A549 (cell line): Measurements from ENCODE around the gene HSD17B3. TPM values are rescaled to one million over a fixed set of nuclear protein-coding genes. Genes with fewer than 3 reads are reported as not detected.

Experiments
- ATAC-seq, 2 experiments: fragments of 200-7000 bp in 1 of 2; fragments of >200 bp in 1 of 2; cut with Nextera tagmentation in 1 of 2; cut with Tn5 transposase in 1 of 2; 3 replicates each; pipeline versions ENCODE4 v1.8.0 to v1.9.1; 2018 to 2020; ENCODE audit warnings: mild to moderate bottlenecking in 1 of 2, moderate library complexity in 1 of 2
- CTCF ChIA-PET: fragments of 300-600 bp; sonication (Branson Sonifier 250); formaldehyde crosslinking; extraction: SDS; loops from one replicate; lab custom pipeline; 2021; ENCODE audit warnings: antibody characterized with exemption, inconsistent platforms; lab: Yijun Ruan, JAX
- POLR2A ChIA-PET: fragments of 350-600 bp; formaldehyde crosslinking; extraction: SDS; loops from one replicate; lab custom pipeline; 2021; ENCODE audit warnings: antibody characterized with exemption, inconsistent platforms; lab: Yijun Ruan, JAX
- DNase-seq, 2 experiments: peaks; one replicate each; pipeline versions ENCODE4 v3.0.0 to v3.0.0-alpha.2; 2011 to 2016; ENCODE audit warnings: low read depth in 1 of 2, low spot score in 1 of 2
- FAIRE-seq: peaks from 2 replicates; lab custom pipeline; 2011; peaks lifted over from hg19 to GRCh38; lab: Jason Lieb, UNC
- H3K27ac ChIP-seq, 2 experiments: fragments of >200 bp; sonication (Bioruptor Twin); formaldehyde crosslinking; 3 replicates each; pipeline ENCODE4 v1.5.1; 2016 to 2017
- H3K4me1 ChIP-seq: fragments of >200 bp; sonication (Bioruptor Twin); formaldehyde crosslinking; 3 replicates; pipeline ENCODE4 v1.6.1; 2016
- H3K4me2 ChIP-seq: fragments of >200 bp; sonication (Bioruptor Twin); formaldehyde crosslinking; 3 replicates; pipeline ENCODE4 v1.6.1; 2016
- H3K4me3 ChIP-seq: fragments of >200 bp; sonication (Bioruptor Twin); formaldehyde crosslinking; 3 replicates; pipeline ENCODE4 v1.5.1; 2016
- H3K9me3 ChIP-seq: fragments of >200 bp; sonication (Bioruptor Twin); formaldehyde crosslinking; 3 replicates; pipeline ENCODE4 v1.6.1; 2016
- BCL3 ChIP-seq: fragments of >200 bp; sonication (Bioruptor Twin); formaldehyde crosslinking; IDR thresholded peaks from 3 replicates; pipeline ENCODE4 v1.6.1; 2016
- CTCF ChIP-seq: fragments of >200 bp; sonication (Bioruptor Twin); formaldehyde crosslinking; IDR thresholded peaks from 3 replicates; pipeline ENCODE4 v1.5.1; 2016
- E2F6 ChIP-seq: IDR thresholded peaks from 2 replicates; pipeline ENCODE4 v1.6.1; 2012; ENCODE audit warnings: low read depth, borderline replicate concordance
- EHF ChIP-seq: fragments of 250-450 bp; sonication (Bioruptor Pico); IDR thresholded peaks from 2 replicates; pipeline ENCODE4 v1.5.0; 2020; ENCODE audit warnings: mild to moderate bottlenecking
- EHMT2 ChIP-seq: fragments of 200-600 bp; sonication (generic); IDR thresholded peaks from 2 replicates; pipeline ENCODE4 v1.6.1; 2016; ENCODE audit warnings: antibody characterized with exemption, low read depth, mild to moderate bottlenecking, moderate library complexity
- FOSB ChIP-seq: fragments of 250-450 bp; sonication (Bioruptor Pico); IDR thresholded peaks from 2 replicates; pipeline ENCODE4 v1.5.0; 2020; ENCODE audit warnings: mild to moderate bottlenecking, moderate library complexity
- FOSL2 ChIP-seq, 2 experiments: fragments of 450-650 bp in 1 of 2; fragments of >200 bp in 1 of 2; sonication (Bioruptor Twin) in 1 of 2; formaldehyde crosslinking; IDR thresholded peaks; 2 replicates each; pipeline versions ENCODE4 v1.5.0 to v1.6.1; 2016 to 2020; ENCODE audit warnings: mild to moderate bottlenecking in 1 of 2, moderate library complexity in 1 of 2
- HDAC2 ChIP-seq: fragments of 200-600 bp; sonication (generic); IDR thresholded peaks from 2 replicates; pipeline ENCODE4 v1.6.1; 2016
- HOXA7 ChIP-seq: fragments of 250-450 bp; sonication (Bioruptor Pico); IDR thresholded peaks from 2 replicates; pipeline ENCODE4 v1.5.0; 2020; ENCODE audit warnings: mild to moderate bottlenecking, moderate library complexity
- JUNB ChIP-seq: fragments of >200 bp; sonication (Bioruptor Twin); formaldehyde crosslinking; IDR thresholded peaks from 2 replicates; pipeline ENCODE4 v1.6.1; 2016
- KDM1A ChIP-seq: fragments of 200-600 bp; sonication (generic); IDR thresholded peaks from 2 replicates; pipeline ENCODE4 v1.6.1; 2016; ENCODE audit warnings: low read depth, mild to moderate bottlenecking
- MAFK ChIP-seq: fragments of 450-650 bp; IDR thresholded peaks from 2 replicates; pipeline ENCODE4 v1.6.1; 2014; ENCODE audit not compliant: partially characterized antibody
- MAZ ChIP-seq: fragments of 150-350 bp; IDR thresholded peaks from 2 replicates; pipeline ENCODE4 v1.6.1; 2014; ENCODE audit warnings: antibody characterized with exemption, low read depth, low read length, borderline replicate concordance
- RAD21 ChIP-seq, 2 experiments: fragments of >200 bp in 1 of 2; sonication (Bioruptor Twin) in 1 of 2; formaldehyde crosslinking in 1 of 2; IDR thresholded peaks in 1 of 2; conservative IDR thresholded peaks in 1 of 2; 2 replicates in 1 of 2; 3 replicates in 1 of 2; pipeline ENCODE4 v1.6.1; 2012 to 2018; ENCODE audit warnings: inconsistent platforms in 1 of 2
- RNF2 ChIP-seq: fragments of 200-600 bp; sonication (generic); IDR thresholded peaks from 2 replicates; pipeline ENCODE4 v1.6.1; 2016; ENCODE audit warnings: low read depth, mild to moderate bottlenecking, antibody characterized with exemption, moderate library complexity, borderline replicate concordance
- SMC3 ChIP-seq: fragments of >200 bp; sonication (Bioruptor Twin); formaldehyde crosslinking; IDR thresholded peaks from 3 replicates; pipeline ENCODE4 v1.6.1; 2018; ENCODE audit warnings: inconsistent platforms
- ZC3H11A ChIP-seq: fragments of 450-650 bp; IDR thresholded peaks from 2 replicates; pipeline ENCODE4 v1.6.1; 2014; ENCODE audit warnings: antibody characterized with exemption, mild to moderate bottlenecking
- ZNF302 ChIP-seq: fragments of 250-450 bp; sonication (Bioruptor Pico); IDR thresholded peaks from 2 replicates; pipeline ENCODE4 v1.9.0; 2021; ENCODE audit warnings: inconsistent platforms, mild to moderate bottlenecking, moderate library complexity
- WGBS: methylation state at CpG from one replicate; pipeline ENCODE4 v1.1.6; 2017; ENCODE audit errors: missing lambda C conversion rate; 5-methylcytosine and 5-hydroxymethylcytosine counted together
- polyA plus RNA-seq, 4 experiments: library from polyadenylated mRNA; depleted of rRNA in 3 of 4; stranded (reverse); fragments of >200 nt; fragmentation: RNase III in 1 of 4; extraction: RNeasy Plus Mini Kit Qiagen cat#74134 plus additional on column Dnase treatment in 1 of 4; gene quantifications; 2 replicates in 3 of 4; 3 replicates in 1 of 4; pipeline ENCODE4 v1.2.3, GENCODE V29; 2011 to 2017
- TF ChIP-seq, protein P1 (sequence below): fragments of 200-600 bp; sonication (generic); IDR thresholded peaks from 2 replicates; pipeline ENCODE4 v1.6.1; 2016; ENCODE audit warnings: antibody characterized with exemption, mild to moderate bottlenecking, moderate library complexity
- TF ChIP-seq, protein P2 (sequence below): fragments of 250-450 bp; sonication (Bioruptor Pico); IDR thresholded peaks from 2 replicates; pipeline ENCODE4 v1.5.0; 2021; ENCODE audit warnings: mild to moderate bottlenecking, moderate library complexity, borderline replicate concordance

The HSD17B3 gene
- polyA plus RNA-seq, 2 of the 4 experiments (the other 2 are of a cell fraction) = 0.22 to 0.25 TPM

GRCh38 chr9:96327694-96328352, 25.8 kb upstream of the HSD17B3 start:
- Histone ChIP-seq H3K4me1 (peaks cover 9% of the 10 kb centered on the region), H3K27ac (peak overlapping the region in 1 of 2 experiments; percentile 32; a peak in 2 of 6 replicates), H3K9me3 (no peaks in the 10 kb centered on the region), H3K4me3 (no peak overlapping the region), H3K4me2 (no peak overlapping the region)
- peak; percentile 64 to 89; a peak in 4 of 6 replicates for ATAC-seq
- DNase-seq = peak; percentile 44 to 50
- 13% methylated on average over 1 of the region's 1 CpG for WGBS
- FAIRE-seq = no peak
- CTCF ChIA-PET = interaction anchor here (0.6 to 3.9 kb wide), 34 partner anchors 9 to 1630 kb away, joined by 3 to 30 read pairs (median 4); partner anchors contain the start of gene HABP4
- POLR2A ChIA-PET = interaction anchor here (0.6 to 1.0 kb wide), 3 partner anchors 122 to 462 kb away, joined by 3 to 5 read pairs (median 4); partner anchors contain the start of gene HABP4
- TF ChIP-seq RAD21 (conservative IDR thresholded peaks at IDR 0.05 in 1 of 2, IDR thresholded peaks at IDR 0.05 in 1 of 2) = peak; percentile 76 to 81
- TF ChIP-seq JUNB = no peak
- peak; percentile 77 for TF ChIP-seq CTCF
- TF ChIP-seq FOSL2 (IDR thresholded peaks at IDR 0.05) = no peak
- TF ChIP-seq FOSL2 (CRISPR knock-in tag; IDR thresholded peaks at IDR 0.05) = peak; percentile 68
- TF ChIP-seq EHF = no peak
- no peak for TF ChIP-seq ZNF302
- no peak for TF ChIP-seq HOXA7
- no peak for TF ChIP-seq RNF2
- no peak for TF ChIP-seq FOSB (CRISPR knock-in tag)
- TF ChIP-seq, protein P1, sequence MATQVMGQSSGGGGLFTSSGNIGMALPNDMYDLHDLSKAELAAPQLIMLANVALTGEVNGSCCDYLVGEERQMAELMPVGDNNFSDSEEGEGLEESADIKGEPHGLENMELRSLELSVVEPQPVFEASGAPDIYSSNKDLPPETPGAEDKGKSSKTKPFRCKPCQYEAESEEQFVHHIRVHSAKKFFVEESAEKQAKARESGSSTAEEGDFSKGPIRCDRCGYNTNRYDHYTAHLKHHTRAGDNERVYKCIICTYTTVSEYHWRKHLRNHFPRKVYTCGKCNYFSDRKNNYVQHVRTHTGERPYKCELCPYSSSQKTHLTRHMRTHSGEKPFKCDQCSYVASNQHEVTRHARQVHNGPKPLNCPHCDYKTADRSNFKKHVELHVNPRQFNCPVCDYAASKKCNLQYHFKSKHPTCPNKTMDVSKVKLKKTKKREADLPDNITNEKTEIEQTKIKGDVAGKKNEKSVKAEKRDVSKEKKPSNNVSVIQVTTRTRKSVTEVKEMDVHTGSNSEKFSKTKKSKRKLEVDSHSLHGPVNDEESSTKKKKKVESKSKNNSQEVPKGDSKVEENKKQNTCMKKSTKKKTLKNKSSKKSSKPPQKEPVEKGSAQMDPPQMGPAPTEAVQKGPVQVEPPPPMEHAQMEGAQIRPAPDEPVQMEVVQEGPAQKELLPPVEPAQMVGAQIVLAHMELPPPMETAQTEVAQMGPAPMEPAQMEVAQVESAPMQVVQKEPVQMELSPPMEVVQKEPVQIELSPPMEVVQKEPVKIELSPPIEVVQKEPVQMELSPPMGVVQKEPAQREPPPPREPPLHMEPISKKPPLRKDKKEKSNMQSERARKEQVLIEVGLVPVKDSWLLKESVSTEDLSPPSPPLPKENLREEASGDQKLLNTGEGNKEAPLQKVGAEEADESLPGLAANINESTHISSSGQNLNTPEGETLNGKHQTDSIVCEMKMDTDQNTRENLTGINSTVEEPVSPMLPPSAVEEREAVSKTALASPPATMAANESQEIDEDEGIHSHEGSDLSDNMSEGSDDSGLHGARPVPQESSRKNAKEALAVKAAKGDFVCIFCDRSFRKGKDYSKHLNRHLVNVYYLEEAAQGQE = no peak
- no peak for TF ChIP-seq KDM1A
- TF ChIP-seq HDAC2 = no peak
- TF ChIP-seq E2F6 = no peak
- no peak for TF ChIP-seq ZC3H11A
- no peak for TF ChIP-seq MAFK
- TF ChIP-seq SMC3 = peak; percentile 86
- TF ChIP-seq MAZ = no peak
- no peak for TF ChIP-seq EHMT2
- TF ChIP-seq BCL3 = no peak
- TF ChIP-seq, protein P2, sequence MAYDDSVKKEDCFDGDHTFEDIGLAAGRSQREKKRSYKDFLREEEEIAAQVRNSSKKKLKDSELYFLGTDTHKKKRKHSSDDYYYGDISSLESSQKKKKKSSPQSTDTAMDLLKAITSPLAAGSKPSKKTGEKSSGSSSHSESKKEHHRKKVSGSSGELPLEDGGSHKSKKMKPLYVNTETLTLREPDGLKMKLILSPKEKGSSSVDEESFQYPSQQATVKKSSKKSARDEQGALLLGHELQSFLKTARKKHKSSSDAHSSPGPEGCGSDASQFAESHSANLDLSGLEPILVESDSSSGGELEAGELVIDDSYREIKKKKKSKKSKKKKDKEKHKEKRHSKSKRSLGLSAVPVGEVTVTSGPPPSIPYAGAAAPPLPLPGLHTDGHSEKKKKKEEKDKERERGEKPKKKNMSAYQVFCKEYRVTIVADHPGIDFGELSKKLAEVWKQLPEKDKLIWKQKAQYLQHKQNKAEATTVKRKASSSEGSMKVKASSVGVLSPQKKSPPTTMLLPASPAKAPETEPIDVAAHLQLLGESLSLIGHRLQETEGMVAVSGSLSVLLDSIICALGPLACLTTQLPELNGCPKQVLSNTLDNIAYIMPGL = no peak
